ENCODE measurements around the gene USH2A.

USH2A gene

DNA sequence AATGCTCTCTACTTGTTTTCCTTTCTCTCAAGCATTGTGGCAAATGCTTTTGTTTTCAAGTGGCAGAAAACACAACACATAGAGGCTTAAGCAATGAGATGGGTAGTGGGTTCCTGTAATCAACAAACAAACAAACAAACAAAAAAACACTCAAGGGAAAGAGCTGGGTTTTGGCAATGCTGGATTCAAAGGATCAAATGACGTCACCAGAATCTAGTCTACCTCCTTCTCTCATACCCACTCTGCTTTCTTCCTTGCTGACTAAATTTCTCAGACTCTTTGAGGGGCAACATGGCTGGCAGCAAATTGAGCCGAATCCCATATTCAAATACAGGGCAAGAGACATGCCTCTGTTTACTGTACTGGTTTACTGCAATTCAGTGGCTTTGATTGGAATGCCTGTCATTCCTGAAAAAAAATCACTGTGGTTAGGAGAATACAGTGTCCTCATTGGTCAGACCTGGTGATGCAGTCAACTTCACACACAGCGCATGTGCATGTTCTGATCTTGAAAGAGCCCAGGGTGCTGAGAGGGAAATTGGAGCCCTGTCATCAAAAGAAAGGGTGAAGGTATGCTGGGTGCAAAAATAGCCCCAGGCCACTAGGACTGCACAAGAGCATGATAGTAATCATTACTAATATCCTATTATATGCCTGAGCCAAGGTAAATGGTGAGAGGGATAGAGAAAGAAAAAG is 500.0 kb downstream of the USH2A start:
- no peak for DNase-seq

DNA sequence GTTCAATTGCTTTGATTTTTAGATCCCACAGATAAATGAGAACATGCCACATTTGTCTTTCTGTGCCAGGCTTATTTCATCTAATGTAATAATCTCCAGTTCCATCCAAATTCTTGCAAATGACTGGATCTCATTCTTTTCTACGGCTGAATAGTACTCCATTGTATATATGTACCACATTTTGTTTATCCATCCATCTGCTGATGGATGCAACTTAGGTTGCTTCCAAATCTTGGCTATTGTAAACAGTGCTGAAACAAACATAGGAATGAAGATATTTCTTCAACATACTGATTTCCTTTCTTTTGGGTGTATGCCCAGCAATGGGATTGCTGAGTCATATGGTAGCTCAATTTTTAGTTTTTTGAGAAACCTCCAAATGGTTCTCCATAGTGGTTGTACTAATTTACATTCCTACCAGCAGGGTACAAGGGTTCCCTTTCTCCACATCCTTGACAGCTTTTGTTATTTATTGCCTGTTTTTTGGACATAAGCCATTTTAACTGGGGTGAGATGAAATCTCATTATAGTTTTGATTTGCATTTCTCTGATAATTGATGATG is 511.8 kb downstream of the USH2A start:
- no peak for DNase-seq

DNA sequence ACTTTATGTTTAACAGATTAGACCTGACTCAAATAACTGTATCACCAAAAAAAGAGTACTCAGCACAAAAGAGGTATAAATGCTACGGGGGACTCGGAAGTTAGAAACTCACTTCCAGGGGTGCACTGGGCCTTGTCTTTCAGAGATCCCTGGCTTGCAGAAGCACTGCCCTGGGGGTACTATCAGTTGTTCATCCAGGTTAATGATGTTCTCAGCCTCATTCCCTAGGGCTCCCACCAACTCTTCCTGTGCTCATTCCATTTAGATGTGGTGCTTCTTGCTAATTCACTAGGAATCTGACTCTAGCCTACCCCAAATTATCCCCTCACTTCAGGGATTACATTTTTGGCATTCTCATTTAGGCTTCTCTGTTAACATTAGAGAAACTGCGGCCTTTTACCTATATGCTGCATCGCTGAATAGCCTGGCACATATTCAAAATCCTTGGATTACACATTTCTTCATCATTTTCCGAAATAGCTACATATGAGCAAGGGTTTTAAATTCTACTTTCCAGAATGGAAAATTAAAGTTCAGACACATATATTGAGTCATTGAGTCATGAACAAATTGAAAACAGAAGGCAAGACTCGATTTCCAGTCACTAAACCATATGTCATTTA is 517.6 kb downstream of the USH2A start:
- DNase-seq = no peak

DNA sequence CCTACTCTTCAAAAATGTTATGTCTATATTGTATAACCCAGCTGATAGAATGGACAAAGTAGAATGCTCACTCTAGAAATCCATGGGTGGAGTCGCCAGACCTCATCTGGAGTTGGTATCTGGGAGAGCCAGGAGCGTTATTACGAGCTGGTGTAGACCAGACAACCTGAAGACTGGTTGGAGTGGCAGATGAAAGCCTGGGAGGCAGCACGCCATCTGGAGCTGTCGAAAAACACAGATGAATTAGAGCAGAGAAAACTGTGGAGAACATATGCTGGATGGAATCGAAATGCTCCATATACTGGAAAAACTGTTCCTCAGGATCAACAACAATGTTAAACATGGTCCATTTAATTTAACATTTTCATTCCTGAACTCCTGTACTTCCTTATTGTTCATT is 522.6 kb downstream of the USH2A start:
- peak in 1 of 14 donors; percentile 30 for DNase-seq

DNA sequence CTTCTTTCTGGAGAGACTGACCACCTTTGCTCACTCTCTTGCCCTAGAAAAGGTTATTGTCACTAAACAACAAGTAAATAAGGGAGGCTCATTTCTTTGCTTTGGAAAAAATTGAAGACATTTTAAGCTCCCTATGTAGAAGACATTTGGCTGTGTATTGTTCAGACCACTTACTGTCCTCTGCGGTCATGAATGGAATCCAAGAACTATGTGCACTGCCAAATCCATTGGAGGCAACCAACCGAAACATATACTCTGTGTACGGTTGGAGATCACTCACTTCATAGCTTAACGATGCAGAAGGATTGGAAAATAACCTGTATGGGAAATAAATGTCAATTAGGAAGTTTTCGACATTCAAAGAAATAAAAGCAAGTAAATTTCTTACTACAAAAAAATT is 523.3 kb downstream of the USH2A start:
- DNase-seq = peak in 1 of 14 donors; percentile 23

DNA sequence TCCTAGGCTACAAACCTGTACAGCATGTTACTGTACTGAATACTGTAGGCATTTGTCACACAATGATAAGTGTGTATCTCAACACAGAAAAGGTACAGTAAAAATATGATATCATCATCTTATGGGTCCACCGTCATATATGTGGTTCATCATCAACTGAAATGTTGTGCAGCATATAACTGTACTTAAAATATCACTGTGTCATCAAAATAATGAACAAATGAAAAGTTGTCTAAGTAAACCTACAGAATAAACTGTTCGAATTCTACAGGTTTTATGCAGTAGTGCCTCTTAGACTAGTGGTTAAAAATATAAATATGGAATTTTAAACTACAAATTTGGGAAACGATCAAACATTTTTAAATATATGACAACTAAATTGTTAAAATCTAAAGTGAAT is 527.4 kb downstream of the USH2A start:
- DNase-seq = no peak

DNA sequence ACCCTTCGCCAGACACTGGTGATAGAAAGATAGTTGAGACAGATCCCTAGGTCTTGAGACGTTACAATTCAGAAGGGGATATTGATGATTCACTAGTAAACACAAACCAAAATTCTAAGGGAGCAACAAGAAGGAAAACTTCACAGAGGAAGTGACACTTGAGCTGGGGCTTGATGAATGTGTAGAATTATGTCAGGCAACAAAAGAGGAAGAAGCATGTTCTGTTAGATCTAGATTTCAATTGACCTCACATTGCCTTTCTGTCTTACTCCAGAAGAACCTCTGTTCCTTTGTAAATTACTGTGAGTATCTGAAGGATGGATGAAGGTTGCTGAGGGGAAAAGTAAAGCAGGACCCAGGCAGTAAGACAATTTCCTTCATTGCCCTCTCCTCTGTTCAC is 528.0 kb downstream of the USH2A start:
- no peak for DNase-seq

DNA sequence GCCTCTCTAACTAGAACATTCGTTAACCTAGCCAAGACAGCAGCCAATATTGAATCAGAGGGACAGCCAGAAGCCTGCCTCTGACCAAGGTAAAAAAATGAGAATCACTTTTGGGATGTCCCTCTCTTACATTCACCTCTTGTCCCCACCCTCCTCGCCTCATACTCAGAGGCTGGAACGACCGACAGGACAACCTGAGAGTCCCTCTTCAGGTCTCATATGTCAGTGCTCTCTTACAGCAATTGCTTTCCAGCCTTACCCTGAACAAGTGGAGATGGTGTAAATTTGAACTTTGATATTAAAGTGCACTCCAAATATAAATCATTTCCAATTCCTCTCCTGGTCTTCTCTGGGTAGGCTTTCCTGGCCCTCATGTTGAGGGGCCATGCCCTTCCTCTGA is 528.6 kb downstream of the USH2A start:
- DNase-seq = no peak

DNA sequence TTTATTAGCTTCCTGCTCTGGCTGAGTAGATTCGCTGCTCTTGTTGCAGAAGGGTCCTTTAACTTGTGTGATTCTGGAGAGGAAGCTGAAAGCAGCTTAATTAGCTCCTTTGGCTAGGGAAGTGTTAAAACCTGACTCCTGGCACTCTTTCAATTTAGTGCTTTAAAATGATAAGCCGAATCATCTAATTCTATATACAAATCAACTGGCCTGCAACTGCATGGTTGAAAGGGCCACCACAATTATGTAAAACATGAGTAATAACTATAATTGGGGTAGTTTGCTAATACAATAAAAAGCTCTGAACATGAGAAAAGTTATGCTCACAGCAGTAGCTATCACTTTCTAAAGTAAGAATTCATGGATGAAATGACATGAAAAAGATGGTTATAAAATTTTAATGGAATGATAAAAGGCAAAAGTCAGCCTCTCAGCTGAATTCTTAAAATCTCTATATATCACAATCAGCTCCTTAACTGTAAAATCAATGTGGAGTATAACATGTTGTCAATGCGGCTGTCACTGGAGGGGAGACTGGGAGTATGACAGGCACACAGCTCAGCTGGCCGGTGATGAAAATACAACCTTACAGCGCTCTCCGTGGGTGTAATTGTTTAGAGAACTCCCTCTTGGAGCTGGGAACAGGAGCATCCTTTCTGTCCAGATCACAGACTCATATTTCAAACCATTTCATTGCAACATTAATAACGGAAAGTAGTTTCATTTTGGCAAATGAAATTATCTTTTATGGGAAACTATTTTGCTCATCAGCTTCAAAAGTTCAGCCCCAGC is 531.8 kb downstream of the USH2A start:
- DNase-seq = no peak

DNA sequence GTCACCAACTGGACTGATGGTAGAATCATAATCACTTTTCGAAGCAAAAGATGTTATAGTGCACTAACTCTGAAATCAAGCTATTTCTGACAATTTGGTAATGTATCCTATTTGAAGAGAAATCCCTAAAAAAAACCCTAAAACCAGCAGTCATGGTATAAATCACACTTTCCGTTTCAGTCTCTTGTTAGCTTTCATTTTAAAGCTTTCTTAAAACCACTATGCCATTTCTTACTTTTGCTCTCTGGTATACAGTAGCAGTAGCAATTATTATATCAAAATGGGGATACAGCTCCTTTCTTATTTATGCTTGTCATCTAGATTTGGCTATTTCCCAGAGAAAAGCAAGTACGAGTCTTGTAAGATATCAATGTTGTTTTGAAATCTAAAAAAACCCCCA is 532.8 kb downstream of the USH2A start:
- DNase-seq = no peak

DNA sequence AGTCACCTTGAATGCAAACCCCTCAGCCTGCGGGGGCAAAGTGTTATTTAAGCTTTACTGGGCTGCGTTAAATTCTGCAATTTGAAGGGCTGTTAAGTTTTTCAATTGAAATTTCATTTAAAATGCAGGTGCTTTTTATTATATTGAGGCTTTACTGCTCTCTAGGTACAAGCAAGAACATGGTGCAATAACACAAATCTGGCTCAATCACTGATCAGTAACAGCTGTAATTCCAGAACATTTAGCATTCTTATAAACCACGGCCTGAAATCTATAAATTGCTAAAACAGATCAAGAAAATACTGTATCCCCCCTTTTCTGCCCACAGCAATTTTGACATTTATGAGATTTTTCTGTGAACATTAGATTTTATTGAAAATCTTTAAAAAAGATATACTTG is 533.4 kb downstream of the USH2A start:
- no peak for DNase-seq

DNA sequence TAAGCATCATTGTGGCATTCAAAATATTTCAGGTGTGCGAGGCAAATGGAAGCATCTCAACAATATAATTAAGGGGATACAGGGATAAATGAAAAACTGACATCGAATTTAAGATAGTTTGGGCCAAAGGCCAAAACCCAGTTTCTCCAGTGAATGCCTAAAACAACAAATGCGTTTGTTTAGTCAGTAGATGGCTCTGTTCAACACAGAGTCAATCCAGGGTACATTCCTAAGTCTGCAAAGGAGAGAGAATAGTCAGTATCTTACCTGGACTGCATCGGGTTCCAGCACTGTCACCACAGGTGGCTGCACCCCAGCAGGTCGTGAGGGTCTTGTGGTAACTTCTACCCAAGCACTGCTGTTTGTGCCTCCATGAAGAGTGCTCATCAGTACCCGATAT is 535.1 kb downstream of the USH2A start:
- DNase-seq = no peak

DNA sequence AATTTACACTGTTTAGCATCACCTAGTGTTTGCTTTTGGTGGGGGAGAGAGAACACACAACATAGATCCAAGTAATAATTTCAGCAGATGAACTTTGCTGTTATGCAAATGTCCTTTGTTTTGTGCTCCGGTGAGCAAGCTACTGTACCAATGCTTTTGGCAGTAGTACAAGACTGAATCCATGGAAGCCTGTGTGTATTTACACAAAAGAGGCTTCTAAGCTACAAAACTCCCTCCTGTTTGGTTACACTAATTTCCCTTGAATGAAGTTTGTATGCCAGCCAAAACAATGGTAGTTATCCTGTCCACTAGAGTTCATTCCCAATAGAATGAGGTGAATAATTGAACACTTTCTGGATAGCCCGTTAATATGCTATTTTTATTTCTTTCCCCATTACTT is 535.6 kb downstream of the USH2A start:
- no peak for DNase-seq

DNA sequence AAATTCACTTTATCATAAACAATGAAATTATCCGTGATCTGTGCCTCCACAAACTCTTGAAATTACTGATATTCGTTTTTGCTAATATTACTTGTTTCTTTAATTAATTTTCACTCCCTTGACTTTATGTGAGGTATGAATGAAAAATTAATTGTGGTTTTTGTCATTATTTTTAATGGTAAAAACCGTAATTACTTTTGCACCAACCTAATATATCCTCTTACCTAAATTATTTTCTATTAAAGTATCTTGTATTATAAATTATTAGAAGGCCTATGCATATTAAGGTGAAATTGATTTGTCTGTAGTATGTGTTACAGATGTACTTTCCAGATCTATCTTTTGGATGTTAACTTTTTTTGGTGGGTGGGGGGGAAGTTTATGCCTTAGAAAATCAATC is 540.2 kb downstream of the USH2A start:
- DNase-seq = no peak

DNA sequence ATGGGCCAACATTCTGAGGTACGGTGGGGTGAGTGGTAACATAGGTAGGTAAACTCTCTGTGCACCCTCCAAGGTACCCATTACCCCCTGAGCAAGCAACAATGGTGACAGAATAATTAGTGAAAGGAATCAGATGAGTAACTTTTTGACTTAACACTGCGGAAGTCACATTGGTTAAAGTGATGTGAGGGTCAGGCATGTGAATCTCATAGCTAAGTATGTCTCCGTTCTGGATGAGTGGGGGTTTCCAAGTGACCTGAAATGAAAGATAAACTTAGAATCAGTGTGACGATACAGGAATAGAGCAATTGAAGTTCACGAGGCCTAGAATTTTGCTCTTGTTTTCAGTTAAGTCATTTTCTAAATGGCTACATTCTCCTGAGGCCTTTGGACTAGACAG is 544.4 kb downstream of the USH2A start:
- no peak for DNase-seq

DNA sequence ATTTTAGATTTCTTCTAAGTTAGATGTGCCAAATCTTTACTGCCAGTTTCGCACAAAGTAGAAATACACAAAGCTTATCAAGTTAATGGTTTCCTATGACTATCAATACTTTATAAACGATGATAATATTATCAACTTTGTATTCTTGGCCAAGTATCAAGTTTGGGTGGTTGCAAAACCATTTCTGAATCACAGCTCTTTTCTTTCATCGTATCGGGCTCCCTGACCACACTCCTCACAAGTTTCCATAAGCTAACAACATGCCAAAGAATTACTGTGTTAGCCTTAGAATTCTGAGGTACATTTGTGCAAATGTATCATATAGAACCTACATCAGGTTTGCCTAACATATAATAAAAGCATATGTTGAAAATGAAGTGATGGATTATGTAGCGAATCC is 545.1 kb downstream of the USH2A start:
- DNase-seq = no peak

DNA sequence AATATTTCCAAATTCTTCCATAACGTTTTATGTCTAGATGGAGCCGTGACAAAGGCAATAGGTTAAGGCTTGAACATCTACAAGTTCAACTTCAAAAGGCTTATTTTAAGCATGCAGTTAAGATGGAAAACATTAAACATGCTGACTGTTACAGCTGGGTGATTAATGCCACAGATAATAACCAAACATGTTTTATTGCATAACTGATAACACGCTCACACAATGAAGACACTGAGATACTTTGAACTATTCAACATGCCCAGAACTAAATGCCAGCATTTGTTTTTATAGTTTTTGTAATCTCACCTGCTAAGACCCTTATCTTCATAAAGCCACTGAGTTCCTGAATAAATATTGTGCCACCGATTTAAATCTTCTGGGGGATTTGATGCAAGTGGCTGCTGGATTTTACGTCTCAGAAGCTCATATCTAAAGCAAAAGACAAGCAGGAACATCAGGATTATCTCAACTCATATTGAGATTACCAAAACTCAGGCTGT is 545.7 kb downstream of the USH2A start:
- no peak for DNase-seq

DNA sequence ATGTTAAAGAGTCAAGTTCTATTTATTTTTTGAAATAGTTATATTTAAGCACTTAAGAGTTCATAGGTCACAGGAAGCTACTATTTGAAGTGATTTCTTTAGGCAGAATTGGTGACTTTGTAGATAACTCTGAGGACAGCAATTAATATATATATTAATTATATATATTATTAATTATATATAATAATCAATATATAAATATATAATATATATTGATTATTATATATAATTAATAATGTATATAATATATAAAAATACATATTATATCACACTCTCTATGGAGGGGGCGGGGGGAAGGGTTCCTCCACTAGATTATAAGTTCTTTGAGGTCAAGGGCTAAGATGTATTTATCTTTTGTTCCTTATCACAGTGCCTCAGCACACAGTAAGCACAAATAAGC is 547.5 kb downstream of the USH2A start:
- no peak for DNase-seq

DNA sequence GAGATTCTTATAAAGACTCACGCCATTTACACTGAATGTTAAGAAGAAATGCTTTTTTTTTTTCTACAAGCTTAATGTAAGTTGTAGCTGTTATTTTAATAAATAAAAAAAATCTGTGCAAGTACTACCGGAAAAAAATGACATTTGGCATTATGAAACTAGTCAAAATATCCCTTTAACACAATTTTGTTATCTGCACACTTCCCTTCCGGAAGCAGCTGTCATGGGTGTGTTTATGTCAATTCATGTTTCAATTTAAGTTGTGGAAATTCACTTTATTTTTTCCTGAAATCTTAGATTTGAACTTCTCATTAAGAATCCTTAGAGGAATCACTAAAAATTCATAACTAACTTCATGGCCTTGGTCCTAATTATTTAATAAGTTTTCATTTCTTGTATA is 548.0 kb downstream of the USH2A start:
- DNase-seq = no peak

DNA sequence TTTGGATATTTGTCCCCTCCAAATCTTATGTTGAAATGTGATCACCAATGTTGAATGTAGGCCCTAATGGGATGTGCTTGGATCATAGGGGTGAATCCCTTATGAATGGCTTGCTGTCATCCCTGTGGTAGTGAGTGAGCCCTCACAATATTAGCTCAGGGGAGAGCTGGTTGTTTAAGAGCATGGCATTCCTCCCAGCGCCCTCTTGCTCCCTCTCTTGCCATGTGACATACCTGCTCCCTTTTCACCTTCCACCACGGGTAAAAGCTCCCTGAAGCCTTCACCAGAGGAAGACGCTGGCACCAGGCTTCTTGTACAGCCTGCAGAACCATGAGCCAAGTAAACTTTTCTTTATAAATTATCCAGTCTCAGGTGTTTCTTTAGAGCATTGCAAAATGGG is 550.6 kb downstream of the USH2A start:
- no peak for DNase-seq

DNA sequence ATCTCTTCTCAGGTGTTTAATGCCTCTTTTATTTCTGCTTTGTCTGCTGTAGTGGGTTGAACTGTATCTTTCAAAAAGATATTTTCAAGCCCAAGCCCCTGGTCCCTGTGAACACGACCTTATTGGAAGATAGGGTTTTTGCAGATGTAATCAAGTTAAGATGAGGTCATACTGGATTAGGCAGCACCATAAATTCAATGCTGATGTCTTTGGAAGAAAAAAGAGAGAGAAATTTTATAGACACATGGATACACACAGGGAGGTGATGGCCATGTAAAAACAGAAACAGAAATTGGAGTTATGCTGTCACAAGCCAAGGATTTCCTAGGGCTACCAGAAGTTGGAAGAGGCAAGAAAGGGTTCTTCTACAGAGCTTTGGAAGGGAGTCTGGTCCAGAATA is 554.7 kb downstream of the USH2A start:
- no peak for DNase-seq

DNA sequence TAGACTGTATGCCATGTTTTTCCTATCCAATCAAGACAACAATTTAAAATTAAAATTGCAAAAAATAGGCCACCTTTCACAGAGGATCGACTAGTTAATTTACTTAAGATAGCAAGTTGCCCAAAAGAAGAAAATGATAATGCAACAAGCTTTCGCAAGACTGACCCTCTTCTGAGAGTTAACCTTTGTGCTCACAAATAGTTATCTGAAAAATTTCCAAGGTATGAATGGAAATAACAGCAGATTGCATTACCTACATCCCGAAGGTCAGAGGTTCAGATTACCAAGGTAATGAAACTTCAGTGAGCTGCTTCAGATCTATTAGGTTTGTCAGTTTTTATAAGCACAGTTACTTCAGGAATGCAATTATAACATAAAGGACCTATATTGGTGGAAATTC is 558.2 kb downstream of the USH2A start:
- DNase-seq = no peak

DNA sequence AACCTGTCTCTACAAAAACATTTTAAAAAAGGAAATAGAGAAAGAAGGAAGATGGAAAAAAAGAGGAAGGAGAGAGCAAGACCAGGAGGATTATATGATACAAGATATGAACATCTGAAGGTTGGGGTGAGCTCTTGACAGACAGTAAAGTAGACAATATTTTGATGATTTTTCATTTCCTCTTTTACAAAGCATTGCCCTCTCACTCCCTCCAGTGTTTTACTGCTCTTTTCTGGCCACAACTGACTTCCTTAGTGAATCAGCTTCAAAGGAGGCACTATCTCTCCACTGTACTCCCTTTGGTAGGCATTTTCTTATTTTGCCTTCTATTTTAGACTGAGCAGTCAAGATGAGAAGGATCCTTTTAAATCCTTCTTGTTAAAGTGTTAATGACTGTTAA is 559.5 kb downstream of the USH2A start:
- no peak for DNase-seq

Data from C1 segment of cervical spinal cord (tissue), 14 donors.